Liver (tissue), 9 donors: ENCODE data around the gene ZFYVE28. TPM values are rescaled to one million over a fixed set of nuclear protein-coding genes. Genes with fewer than 3 reads are reported as not detected.

ENCODE experiments used
- DNase-seq: peaks from one replicate; pipeline ENCODE4 v3.0.0-alpha.2; 2017; ENCODE audit warnings: low spot score
- H3K27ac ChIP-seq, 2 donors: one replicate each; pipeline ENCODE4 v1.7.0; 2013; ENCODE audit warnings: inconsistent platforms in 2 of 2, low read length in 2 of 2, control low read depth in 1 of 2, low read depth in 1 of 2, mild to moderate bottlenecking in 1 of 2
- H3K27me3 ChIP-seq, 4 donors: one replicate each; pipeline versions ENCODE4 v1.6.1 to v1.7.0; 2013; ENCODE audit warnings: low read length in 3 of 4, inconsistent platforms in 1 of 4, mild to moderate bottlenecking in 1 of 4, moderate library complexity in 1 of 4; ENCODE audit not compliant: control insufficient read depth in 4 of 4, insufficient read depth in 4 of 4
- H3K36me3 ChIP-seq, 4 donors: one replicate each; pipeline versions ENCODE4 v1.6.1 to v1.7.0; 2013; ENCODE audit warnings: low read length in 3 of 4, mild to moderate bottlenecking in 3 of 4, low read depth in 1 of 4, moderate library complexity in 1 of 4; ENCODE audit not compliant: control insufficient read depth in 4 of 4, insufficient read depth in 3 of 4
- H3K4me1 ChIP-seq, 4 donors: one replicate each; pipeline versions ENCODE4 v1.6.1 to v1.7.0; 2013; ENCODE audit warnings: low read length in 3 of 4, mild to moderate bottlenecking in 3 of 4, moderate library complexity in 1 of 4; ENCODE audit not compliant: control insufficient read depth in 4 of 4, insufficient read depth in 4 of 4
- H3K4me3 ChIP-seq, 3 donors: one replicate each; pipeline versions ENCODE4 v1.6.1 to v1.7.0; 2013; ENCODE audit warnings: low read length in 3 of 3, control low read depth in 1 of 3, low read depth in 1 of 3, mild to moderate bottlenecking in 1 of 3
- H3K9ac ChIP-seq, 2 donors: one replicate each; pipeline ENCODE4 v1.7.0; 2013; ENCODE audit warnings: low read length in 2 of 2, mild to moderate bottlenecking in 2 of 2, moderate library complexity in 2 of 2, control low read depth in 1 of 2, low read depth in 1 of 2
- H3K9me3 ChIP-seq, 4 donors: one replicate each; pipeline versions ENCODE4 v1.6.1 to v1.7.0; 2013; ENCODE audit warnings: low read length in 3 of 4; ENCODE audit not compliant: control insufficient read depth in 4 of 4
- CTCF ChIP-seq: fragments of 150-350 bp; IDR thresholded peaks from 2 replicates; pipeline ENCODE4 v1.5.1; 2017; ENCODE audit warnings: improper control_type of control experiment, low read depth, low read length; ENCODE audit not compliant: missing input control
- EGR1 ChIP-seq, 2 donors: IDR thresholded peaks; 2 replicates each; pipeline ENCODE4 v1.6.1; 2016 to 2018; ENCODE audit warnings: antibody characterized with exemption in 2 of 2, low read depth in 2 of 2
- FOXA1 ChIP-seq: IDR thresholded peaks from 2 replicates; pipeline ENCODE4 v1.6.1; 2016; ENCODE audit warnings: antibody characterized with exemption
- FOXA2 ChIP-seq: IDR thresholded peaks from 2 replicates; pipeline ENCODE4 v1.6.1; 2016; ENCODE audit warnings: antibody characterized with exemption
- GABPA ChIP-seq, 2 donors: IDR thresholded peaks in 1 of 2; conservative IDR thresholded peaks in 1 of 2; 2 replicates each; pipeline ENCODE4 v1.6.1; 2016; ENCODE audit warnings: antibody characterized with exemption in 2 of 2, mild to moderate bottlenecking in 1 of 2, moderate library complexity in 1 of 2
- HNF4A ChIP-seq, 2 donors: conservative IDR thresholded peaks; 2 replicates each; pipeline ENCODE4 v1.6.1; 2016; ENCODE audit warnings: antibody characterized with exemption in 2 of 2, mild to moderate bottlenecking in 2 of 2
- HNF4G ChIP-seq: IDR thresholded peaks from 2 replicates; pipeline ENCODE4 v1.6.1; 2016; ENCODE audit warnings: antibody characterized with exemption
- JUND ChIP-seq, 2 donors: IDR thresholded peaks; 2 replicates each; pipeline ENCODE4 v1.6.1; 2016; ENCODE audit warnings: antibody characterized with exemption in 2 of 2
- NR2F2 ChIP-seq: IDR thresholded peaks from 2 replicates; pipeline ENCODE4 v1.6.1; 2016; ENCODE audit warnings: antibody characterized with exemption
- RAD21 ChIP-seq, 2 donors: IDR thresholded peaks; 2 replicates each; pipeline ENCODE4 v1.6.1; 2016; ENCODE audit warnings: antibody characterized with exemption in 2 of 2, mild to moderate bottlenecking in 2 of 2
- RXRA ChIP-seq, 2 donors: IDR thresholded peaks; 2 replicates each; pipeline ENCODE4 v1.6.1; 2017 to 2018; ENCODE audit warnings: antibody characterized with exemption in 2 of 2, mild to moderate bottlenecking in 1 of 2
- SP1 ChIP-seq: IDR thresholded peaks from 2 replicates; pipeline ENCODE4 v1.6.1; 2018; ENCODE audit warnings: antibody characterized with exemption, mild to moderate bottlenecking
- TAF1 ChIP-seq: conservative IDR thresholded peaks from 2 replicates; pipeline ENCODE4 v1.6.1; 2016; ENCODE audit warnings: antibody characterized with exemption, mild to moderate bottlenecking
- YY1 ChIP-seq: IDR thresholded peaks from 2 replicates; pipeline ENCODE4 v1.6.1; 2016; ENCODE audit warnings: antibody characterized with exemption, mild to moderate bottlenecking
- WGBS: extraction: QIAGEN DNeasy Blood & Tissue Kit; methylation state at CpG from one replicate; pipeline ENCODE4 v1.1.7; 2013; 5-methylcytosine and 5-hydroxymethylcytosine counted together
- polyA plus RNA-seq, 2 donors: library from polyadenylated mRNA; stranded (reverse) in 1 of 2; unstranded in 1 of 2; fragments of 200-250 nt in 1 of 2; fragments of >200 nt in 1 of 2; fragmentation: Nextera tagmentation in 1 of 2; extraction: Ambion mirVana in 1 of 2; gene quantifications; one replicate each; pipeline versions ENCODE4 v1.2.1 to v1.2.3, GENCODE V29; 2013 to 2015
- total RNA-seq, 2 donors: library from RNA; depleted of rRNA; stranded (reverse); fragments of >200 nt; gene quantifications; one replicate each; pipeline ENCODE4 v1.2.3, GENCODE V29; 2014
- TF ChIP-seq, protein P1 (sequence below): IDR thresholded peaks from 2 replicates; pipeline ENCODE4 v1.6.1; 2016; ENCODE audit warnings: antibody characterized with exemption
- TF ChIP-seq, protein P2 (sequence below): IDR thresholded peaks from 2 replicates; pipeline ENCODE4 v1.6.1; 2016; ENCODE audit warnings: antibody characterized with exemption
- TF ChIP-seq, protein P3 (sequence below): IDR thresholded peaks from 2 replicates; pipeline ENCODE4 v1.6.1; 2016; ENCODE audit warnings: antibody characterized with exemption
- TF ChIP-seq, protein P4 (sequence below): IDR thresholded peaks from 2 replicates; pipeline ENCODE4 v1.6.1; 2016; ENCODE audit warnings: antibody characterized with exemption, mild to moderate bottlenecking
- donor health status: healthy.
- donor health status: healthy.
- donor health status: healthy.
- donor health status: healthy.
- donor health status: healthy.

ZFYVE28 gene
- total and polyA plus RNA-seq, 4 donors = 2.0 to 6.1 (median 2.7) TPM

DNA sequence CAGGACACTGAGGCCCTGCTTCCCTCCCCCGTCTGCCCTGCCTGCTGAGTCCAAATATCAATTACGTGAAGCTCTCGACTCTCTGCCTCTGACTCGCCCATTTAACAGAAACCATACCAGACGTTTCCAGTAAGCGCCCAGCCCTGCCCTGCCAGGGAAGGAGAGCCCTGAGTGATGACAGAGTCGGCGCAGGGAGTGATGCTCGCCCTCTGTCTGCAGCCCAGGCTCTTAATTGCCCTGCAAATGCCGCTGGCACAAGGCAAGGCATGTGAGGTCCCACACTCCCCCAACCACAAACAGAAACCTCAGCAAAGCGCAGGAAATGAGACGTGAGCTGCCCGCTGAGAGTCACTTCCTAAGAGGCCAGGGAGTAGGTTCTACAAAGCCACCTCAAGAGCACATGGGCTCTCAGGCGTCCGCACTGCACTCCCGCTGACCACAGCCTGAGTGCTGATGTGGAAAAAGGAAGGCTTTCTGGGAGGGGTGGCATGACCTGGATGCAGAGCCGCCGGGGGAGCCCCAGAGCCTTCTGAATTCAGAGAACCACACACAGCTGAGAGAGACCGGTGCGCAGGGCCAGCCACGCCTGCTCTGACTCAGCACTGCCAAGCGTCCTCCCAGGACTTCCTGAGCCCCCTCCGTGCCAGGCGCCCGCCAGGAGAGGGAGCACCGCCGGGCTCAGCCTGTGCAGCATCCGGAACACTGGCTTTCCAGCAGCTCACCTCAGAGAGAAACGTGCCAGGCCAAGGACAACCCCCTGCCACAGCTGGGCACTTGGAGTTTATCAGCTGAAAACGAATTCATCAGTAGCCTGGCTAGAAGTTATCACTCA, 5.3 kb downstream of the ZFYVE28 start:
- Histone ChIP-seq H3K9ac (no peak overlapping the region), H3K9me3 (no peaks in the 10 kb centered on the region), H3K27ac (peak overlapping the region; percentile 11 to 59), H3K36me3 (no peaks in the 10 kb centered on the region), H3K27me3 (no peaks in the 10 kb centered on the region), H3K4me1 (peaks cover 10 to 30% (median 18%) of the 10 kb centered on the region in 4 donors), H3K4me3 (no peak overlapping the region)
- TF ChIP-seq, protein P1, sequence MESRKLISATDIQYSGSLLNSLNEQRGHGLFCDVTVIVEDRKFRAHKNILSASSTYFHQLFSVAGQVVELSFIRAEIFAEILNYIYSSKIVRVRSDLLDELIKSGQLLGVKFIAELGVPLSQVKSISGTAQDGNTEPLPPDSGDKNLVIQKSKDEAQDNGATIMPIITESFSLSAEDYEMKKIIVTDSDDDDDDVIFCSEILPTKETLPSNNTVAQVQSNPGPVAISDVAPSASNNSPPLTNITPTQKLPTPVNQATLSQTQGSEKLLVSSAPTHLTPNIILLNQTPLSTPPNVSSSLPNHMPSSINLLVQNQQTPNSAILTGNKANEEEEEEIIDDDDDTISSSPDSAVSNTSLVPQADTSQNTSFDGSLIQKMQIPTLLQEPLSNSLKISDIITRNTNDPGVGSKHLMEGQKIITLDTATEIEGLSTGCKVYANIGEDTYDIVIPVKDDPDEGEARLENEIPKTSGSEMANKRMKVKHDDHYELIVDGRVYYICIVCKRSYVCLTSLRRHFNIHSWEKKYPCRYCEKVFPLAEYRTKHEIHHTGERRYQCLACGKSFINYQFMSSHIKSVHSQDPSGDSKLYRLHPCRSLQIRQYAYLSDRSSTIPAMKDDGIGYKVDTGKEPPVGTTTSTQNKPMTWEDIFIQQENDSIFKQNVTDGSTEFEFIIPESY = no peak
- TF ChIP-seq RAD21 (IDR thresholded peaks at IDR 0.05) (no peak), JUND (IDR thresholded peaks at IDR 0.05) (no peak), SP1 (peak; percentile 14), EGR1 (IDR thresholded peaks at IDR 0.05; ENCODE audit: low read depth in 2 of 2) (no peak), HNF4A (conservative IDR thresholded peaks at IDR 0.05) (no peak), FOXA1 (no peak), GABPA (IDR thresholded peaks at IDR 0.05 in 1 of 2, conservative IDR thresholded peaks at IDR 0.05 in 1 of 2) (no peak), FOXA2 (no peak), NR2F2 (peak; percentile 33), HNF4G (no peak), CTCF (no peak), RXRA (IDR thresholded peaks at IDR 0.05) (no peak), TAF1 (no peak), YY1 (no peak)
- TF ChIP-seq, protein P2, sequence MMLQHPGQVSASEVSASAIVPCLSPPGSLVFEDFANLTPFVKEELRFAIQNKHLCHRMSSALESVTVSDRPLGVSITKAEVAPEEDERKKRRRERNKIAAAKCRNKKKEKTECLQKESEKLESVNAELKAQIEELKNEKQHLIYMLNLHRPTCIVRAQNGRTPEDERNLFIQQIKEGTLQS = no peak
- TF ChIP-seq, protein P3, sequence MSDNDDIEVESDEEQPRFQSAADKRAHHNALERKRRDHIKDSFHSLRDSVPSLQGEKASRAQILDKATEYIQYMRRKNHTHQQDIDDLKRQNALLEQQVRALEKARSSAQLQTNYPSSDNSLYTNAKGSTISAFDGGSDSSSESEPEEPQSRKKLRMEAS = no peak
- TF ChIP-seq, protein P4, sequence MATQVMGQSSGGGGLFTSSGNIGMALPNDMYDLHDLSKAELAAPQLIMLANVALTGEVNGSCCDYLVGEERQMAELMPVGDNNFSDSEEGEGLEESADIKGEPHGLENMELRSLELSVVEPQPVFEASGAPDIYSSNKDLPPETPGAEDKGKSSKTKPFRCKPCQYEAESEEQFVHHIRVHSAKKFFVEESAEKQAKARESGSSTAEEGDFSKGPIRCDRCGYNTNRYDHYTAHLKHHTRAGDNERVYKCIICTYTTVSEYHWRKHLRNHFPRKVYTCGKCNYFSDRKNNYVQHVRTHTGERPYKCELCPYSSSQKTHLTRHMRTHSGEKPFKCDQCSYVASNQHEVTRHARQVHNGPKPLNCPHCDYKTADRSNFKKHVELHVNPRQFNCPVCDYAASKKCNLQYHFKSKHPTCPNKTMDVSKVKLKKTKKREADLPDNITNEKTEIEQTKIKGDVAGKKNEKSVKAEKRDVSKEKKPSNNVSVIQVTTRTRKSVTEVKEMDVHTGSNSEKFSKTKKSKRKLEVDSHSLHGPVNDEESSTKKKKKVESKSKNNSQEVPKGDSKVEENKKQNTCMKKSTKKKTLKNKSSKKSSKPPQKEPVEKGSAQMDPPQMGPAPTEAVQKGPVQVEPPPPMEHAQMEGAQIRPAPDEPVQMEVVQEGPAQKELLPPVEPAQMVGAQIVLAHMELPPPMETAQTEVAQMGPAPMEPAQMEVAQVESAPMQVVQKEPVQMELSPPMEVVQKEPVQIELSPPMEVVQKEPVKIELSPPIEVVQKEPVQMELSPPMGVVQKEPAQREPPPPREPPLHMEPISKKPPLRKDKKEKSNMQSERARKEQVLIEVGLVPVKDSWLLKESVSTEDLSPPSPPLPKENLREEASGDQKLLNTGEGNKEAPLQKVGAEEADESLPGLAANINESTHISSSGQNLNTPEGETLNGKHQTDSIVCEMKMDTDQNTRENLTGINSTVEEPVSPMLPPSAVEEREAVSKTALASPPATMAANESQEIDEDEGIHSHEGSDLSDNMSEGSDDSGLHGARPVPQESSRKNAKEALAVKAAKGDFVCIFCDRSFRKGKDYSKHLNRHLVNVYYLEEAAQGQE = peak; percentile 96
- 46% methylated on average over 30 of the region's 30 CpGs for WGBS
- DNase-seq = no peak
